LNCAP (cell line): ENCODE data around the gene CPLANE2.

Source experiments
- TF ChIP-seq, protein P1 (sequence below): fragments of 450-650 bp; IDR thresholded peaks from 2 replicates; pipeline ENCODE4 v1.5.1; 2017; ENCODE audit warnings: mild to moderate bottlenecking

Gene CPLANE2

DNA sequence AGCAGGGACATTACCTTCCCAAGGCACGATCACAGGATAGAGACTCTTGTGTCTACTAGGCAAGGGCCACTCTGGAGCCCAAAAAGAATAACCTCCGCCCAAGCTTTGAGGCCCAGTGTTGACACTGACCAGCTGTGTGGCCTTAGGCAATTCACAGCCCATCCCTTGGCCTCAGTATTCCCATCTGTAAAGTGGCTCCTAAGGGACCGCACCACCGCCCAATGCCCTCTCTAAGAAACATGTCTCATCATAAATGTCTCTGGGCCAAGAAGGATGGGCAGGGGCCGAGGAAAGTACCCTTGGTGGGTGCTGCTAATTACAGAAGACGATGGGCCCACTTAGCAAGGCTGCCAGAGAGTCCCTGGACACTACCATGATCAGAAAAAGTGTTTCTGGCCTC is 25.2 kb downstream of the CPLANE2 start:
- TF ChIP-seq, protein P1, sequence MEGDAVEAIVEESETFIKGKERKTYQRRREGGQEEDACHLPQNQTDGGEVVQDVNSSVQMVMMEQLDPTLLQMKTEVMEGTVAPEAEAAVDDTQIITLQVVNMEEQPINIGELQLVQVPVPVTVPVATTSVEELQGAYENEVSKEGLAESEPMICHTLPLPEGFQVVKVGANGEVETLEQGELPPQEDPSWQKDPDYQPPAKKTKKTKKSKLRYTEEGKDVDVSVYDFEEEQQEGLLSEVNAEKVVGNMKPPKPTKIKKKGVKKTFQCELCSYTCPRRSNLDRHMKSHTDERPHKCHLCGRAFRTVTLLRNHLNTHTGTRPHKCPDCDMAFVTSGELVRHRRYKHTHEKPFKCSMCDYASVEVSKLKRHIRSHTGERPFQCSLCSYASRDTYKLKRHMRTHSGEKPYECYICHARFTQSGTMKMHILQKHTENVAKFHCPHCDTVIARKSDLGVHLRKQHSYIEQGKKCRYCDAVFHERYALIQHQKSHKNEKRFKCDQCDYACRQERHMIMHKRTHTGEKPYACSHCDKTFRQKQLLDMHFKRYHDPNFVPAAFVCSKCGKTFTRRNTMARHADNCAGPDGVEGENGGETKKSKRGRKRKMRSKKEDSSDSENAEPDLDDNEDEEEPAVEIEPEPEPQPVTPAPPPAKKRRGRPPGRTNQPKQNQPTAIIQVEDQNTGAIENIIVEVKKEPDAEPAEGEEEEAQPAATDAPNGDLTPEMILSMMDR, result no peak

DNA sequence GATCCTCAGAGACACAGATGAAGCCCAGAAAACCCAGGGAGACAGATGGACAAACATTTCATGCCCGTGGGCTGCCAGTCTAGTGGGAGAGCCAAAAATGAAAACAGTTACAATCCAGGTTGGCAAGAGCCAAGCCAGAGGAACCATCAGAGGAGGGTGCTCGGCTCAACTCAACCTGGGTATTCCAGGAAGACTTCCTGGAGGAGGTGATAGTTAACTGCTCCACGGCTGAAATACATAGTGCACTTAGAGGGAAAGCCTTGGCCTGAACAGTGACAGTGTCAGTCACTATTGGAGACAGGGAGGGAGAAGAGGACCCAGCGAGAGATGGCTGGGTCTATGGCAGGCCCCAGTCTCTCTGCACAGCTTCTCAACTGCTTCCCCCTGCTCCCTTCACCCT is 26.4 kb downstream of the CPLANE2 start:
- TF ChIP-seq, protein P1, result no peak

DNA sequence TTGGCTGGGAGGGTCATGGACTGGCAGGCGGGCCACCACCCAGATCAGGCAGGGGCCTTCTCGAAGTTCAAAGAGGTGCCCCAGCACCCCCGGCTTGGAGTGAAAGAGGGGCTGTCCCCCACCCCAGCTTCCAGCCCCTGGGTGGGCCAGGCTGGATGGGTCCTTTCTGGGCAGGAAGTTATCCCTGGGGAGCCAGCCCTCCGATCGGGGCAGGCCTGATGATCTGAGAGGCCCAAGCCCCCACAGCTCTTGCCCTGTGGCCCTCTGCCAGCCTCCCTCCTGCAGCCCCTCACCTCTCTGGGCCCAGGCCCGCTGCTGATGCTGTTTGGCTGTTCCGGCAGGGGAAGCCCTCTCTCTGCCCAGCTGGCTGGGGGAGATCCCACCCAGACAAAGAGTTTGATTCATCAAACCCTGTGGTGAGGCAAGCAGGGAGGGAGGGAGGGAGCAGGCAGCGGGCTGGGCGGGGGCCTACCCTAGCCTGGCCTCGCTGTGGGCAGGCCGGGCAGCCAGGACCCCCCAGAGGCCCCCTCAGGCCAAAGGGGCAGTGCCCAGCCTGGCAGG is 27.1 kb downstream of the CPLANE2 start:
- TF ChIP-seq, protein P1, result no peak

DNA sequence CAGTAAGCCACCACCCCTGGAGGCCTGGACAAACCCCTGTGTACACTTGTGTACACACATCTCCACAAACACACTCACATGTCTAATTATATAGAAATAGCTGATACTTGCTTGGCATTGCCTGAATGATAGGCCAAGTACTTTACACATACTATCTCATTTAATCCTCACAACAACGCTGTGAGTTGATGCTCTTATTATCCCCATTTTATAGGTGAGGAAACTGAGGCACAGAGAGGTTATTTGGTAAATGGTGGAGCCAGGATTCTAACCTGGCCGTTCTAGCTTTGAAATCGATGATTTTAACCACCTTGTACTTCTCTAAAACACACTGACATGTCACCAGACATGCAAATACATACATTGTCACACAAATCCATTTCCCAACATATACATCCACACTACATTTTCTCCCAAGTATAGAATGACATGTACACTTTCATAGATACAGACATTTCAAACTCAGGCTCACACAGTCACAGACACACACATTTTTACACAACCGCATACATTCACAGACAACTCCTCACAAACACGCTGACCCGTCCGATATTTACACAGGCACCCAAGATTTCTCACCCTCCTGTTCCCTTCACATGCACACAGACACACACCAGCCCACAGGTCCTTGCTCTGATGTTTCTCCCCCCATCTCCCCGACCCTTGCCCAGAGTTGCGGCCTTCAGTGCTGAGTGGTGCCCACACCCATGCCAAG is 27.7 kb downstream of the CPLANE2 start:
- TF ChIP-seq, protein P1, result no peak

DNA sequence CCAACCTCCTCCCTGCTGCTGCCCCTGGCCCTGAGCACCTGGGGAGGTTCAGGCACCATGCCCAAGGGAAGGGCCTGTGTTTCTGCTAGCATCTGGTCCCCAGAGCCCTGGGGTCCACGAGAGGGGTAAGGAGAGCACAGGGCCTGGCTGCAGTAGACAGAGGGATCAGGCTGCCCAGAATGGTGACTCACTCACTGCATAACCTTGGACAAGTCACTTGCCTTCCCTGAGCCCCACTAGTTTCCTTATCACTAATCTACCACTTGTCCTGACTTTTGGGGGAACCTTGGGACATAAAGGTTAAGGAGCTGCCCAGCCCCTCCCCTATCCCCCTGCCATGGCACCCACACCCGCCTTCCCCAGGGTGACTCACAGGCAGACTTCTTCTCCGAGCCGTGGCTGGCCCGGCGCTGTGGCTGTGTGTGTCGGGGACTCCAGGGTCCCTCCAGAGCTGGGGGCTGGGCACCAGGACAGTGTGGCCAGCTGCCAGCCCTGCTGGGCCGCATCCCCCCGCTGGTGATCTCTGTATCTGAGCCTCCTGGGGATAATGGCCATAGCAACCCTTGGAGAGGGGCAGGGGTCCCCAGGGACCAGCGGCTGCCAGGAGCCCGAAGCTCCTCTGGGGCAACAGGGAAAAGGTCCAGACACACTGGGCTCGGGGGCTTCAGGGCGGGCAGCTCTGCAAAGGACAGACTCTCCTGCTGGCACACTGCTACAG is 28.6 kb downstream of the CPLANE2 start:
- TF ChIP-seq, protein P1, result no peak

DNA sequence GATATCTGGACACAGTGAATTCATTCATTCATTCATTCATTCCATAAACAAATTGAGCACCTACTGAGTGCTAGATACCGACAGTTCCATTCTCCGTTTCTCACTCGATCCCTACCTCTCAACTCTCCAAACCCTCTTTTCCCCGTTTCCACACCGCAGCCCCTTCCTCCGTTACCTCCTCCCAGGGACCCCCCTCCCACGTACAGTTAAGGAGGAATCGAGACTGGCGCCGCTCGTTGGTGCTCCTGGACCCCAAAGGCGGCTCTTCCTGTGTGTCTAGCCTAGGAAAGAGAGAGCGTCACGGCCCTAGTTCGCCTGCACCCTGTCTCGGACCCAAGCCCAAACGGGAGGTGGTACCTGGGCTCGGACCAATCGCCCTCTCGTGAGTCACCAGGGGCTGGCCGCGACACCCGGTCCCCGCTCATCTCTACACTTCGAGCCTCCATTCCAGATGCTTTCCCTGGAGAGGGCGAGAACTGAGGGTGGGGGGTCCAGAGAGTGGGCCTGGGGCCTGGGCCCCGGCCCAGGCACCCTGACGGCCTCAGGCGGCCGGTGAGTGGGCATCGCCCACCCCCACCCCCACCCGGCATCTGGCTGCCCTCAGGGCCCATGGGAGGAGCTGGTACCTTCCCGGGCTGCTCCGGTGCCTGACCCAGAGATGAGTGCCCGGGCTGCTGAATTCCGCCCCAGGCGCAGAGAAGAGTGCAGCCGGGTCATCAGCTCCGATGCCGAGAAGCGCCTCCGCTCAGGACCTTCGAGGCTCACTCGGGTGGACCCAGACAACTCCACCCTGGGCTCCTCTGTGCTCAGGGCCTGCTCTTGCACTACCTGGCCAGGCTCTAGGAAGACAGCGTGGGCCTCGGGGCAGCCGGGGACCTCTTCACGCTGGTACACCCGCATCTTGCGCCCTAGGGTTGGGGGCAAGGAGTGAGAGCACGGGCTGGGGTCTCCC is 29.4 kb downstream of the CPLANE2 start:
- TF ChIP-seq, protein P1, result no peak
